22Rv1 (cell line): ENCODE data around the gene PGM5.
"Not testable (repeated sequence)": the region's sequence is repeated elsewhere in the genome, so short reads cannot be mapped to it uniquely, and the experiment has no call there.

ENCODE experiments used
- ZFX ChIP-seq: fragments of 450-650 bp; IDR thresholded peaks from 2 replicates; pipeline ENCODE4 v1.6.1; 2017; ENCODE audit warnings: antibody characterized with exemption, borderline replicate concordance
- TF ChIP-seq, protein P1 (sequence below): fragments of 450-650 bp; IDR thresholded peaks from 2 replicates; pipeline ENCODE4 v1.5.1; 2017; ENCODE audit warnings: mild to moderate bottlenecking

DNA sequence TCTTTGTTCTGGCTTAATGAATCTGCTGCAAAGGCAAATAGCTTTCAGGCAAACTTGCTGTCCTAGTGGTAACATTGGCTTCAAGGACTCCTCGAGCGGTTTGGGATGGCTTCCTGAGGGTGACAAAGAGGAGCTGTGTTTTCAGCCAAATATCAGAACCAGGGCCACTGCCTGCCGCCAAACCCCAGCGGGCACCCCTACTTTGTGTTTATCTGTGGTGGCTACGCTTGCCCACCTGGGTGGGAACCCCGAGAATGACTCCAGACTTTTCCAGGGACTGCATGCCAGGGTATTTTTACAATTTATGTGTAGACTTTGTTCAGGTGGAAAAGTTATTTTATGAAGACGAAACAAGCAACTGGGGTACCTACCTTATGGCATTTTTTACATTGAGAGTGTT, 18.4 kb upstream of the PGM5 start:
- TF ChIP-seq, protein P1, sequence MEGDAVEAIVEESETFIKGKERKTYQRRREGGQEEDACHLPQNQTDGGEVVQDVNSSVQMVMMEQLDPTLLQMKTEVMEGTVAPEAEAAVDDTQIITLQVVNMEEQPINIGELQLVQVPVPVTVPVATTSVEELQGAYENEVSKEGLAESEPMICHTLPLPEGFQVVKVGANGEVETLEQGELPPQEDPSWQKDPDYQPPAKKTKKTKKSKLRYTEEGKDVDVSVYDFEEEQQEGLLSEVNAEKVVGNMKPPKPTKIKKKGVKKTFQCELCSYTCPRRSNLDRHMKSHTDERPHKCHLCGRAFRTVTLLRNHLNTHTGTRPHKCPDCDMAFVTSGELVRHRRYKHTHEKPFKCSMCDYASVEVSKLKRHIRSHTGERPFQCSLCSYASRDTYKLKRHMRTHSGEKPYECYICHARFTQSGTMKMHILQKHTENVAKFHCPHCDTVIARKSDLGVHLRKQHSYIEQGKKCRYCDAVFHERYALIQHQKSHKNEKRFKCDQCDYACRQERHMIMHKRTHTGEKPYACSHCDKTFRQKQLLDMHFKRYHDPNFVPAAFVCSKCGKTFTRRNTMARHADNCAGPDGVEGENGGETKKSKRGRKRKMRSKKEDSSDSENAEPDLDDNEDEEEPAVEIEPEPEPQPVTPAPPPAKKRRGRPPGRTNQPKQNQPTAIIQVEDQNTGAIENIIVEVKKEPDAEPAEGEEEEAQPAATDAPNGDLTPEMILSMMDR = not testable (repeated sequence)
- not testable (repeated sequence) for TF ChIP-seq ZFX
